ENCODE data around the gene CCNK.

- TF ChIP-seq, protein P1, sequence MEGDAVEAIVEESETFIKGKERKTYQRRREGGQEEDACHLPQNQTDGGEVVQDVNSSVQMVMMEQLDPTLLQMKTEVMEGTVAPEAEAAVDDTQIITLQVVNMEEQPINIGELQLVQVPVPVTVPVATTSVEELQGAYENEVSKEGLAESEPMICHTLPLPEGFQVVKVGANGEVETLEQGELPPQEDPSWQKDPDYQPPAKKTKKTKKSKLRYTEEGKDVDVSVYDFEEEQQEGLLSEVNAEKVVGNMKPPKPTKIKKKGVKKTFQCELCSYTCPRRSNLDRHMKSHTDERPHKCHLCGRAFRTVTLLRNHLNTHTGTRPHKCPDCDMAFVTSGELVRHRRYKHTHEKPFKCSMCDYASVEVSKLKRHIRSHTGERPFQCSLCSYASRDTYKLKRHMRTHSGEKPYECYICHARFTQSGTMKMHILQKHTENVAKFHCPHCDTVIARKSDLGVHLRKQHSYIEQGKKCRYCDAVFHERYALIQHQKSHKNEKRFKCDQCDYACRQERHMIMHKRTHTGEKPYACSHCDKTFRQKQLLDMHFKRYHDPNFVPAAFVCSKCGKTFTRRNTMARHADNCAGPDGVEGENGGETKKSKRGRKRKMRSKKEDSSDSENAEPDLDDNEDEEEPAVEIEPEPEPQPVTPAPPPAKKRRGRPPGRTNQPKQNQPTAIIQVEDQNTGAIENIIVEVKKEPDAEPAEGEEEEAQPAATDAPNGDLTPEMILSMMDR (IDR thresholded peaks at IDR 0.05), result no peak
- no peak for TF ChIP-seq POLR2A (IDR thresholded peaks at IDR 0.05)
Measured at GRCh38 chr14:99556134-99556791, 75.1 kb downstream of the CCNK start.
